ENCODE results near the gene KIF14. TPM values are rescaled to one million over a fixed set of nuclear protein-coding genes. Genes with fewer than 3 reads are reported as not detected.
"Not testable (repeated sequence)": the region's sequence is repeated elsewhere in the genome, so short reads cannot be mapped to it uniquely, and the experiment has no call there.

KIF14 gene
- total RNA-seq, 1 experiment from 2014 or later, result 36.1 TPM

- DNase-seq (ENCODE audit: low spot score), result no peak
Measured at GRCh38 chr1:200540281-200540680, 80.3 kb downstream of the KIF14 start.

- no peak for DNase-seq (ENCODE audit: low spot score)
Measured at GRCh38 chr1:200538179-200538578, 82.4 kb downstream of the KIF14 start.

GRCh38 chr1:200535605-200536004 lies 84.9 kb downstream of the KIF14 start:
- peak; percentile 80 for DNase-seq (ENCODE audit: low spot score)

- DNase-seq (ENCODE audit: low spot score), result no peak
Measured at GRCh38 chr1:200530623-200531261, 89.8 kb downstream of the KIF14 start.

- DNase-seq (ENCODE audit: low spot score), result no peak
Measured at GRCh38 chr1:200528858-200529606, 91.5 kb downstream of the KIF14 start.

GRCh38 chr1:200527670-200528069 lies 92.9 kb downstream of the KIF14 start:
- no peak for DNase-seq (ENCODE audit: low spot score)

- DNase-seq (ENCODE audit: low spot score), result peak; percentile 30
Measured at GRCh38 chr1:200526709-200527612, 93.6 kb downstream of the KIF14 start.

- no peak for DNase-seq (ENCODE audit: low spot score)
Measured at GRCh38 chr1:200525090-200525987, 95.2 kb downstream of the KIF14 start.

GRCh38 chr1:200524551-200524950 lies 96.0 kb downstream of the KIF14 start:
- DNase-seq (ENCODE audit: low spot score), result not testable (repeated sequence)

GRCh38 chr1:200524092-200524491 lies 96.5 kb downstream of the KIF14 start:
- DNase-seq (ENCODE audit: low spot score), result no peak

- DNase-seq (ENCODE audit: low spot score), result no peak
Measured at GRCh38 chr1:200520735-200521134, 99.8 kb downstream of the KIF14 start.

- no peak for DNase-seq (ENCODE audit: low spot score)
Measured at GRCh38 chr1:200518524-200518923, 102.0 kb downstream of the KIF14 start.

GRCh38 chr1:200512191-200512590 lies 108.4 kb downstream of the KIF14 start:
- DNase-seq (ENCODE audit: low spot score), result peak; percentile 78

- peak; percentile 87 for DNase-seq (ENCODE audit: low spot score)
Measured at GRCh38 chr1:200510228-200510623, 110.3 kb downstream of the KIF14 start.

GRCh38 chr1:200506471-200506870 lies 114.1 kb downstream of the KIF14 start:
- no peak for DNase-seq (ENCODE audit: low spot score)

GRCh38 chr1:200505257-200505656 lies 115.3 kb downstream of the KIF14 start:
- no peak for DNase-seq (ENCODE audit: low spot score)

Other genes starting within 250 kb of the KIF14 start
- 17.1 and 19.1 TPM in 2 replicates for gene ZNF281, start 210.7 kb downstream of the KIF14 start, total RNA-seq (2014; rRNA removed; shearing (Covaris generic))
- 19.9 and 20.8 TPM in 2 replicates for gene DDX59, start 49.2 kb upstream of the KIF14 start, total RNA-seq (2014; rRNA removed; shearing (Covaris generic))
- gene CAMSAP2, start 118.1 kb upstream of the KIF14 start, total RNA-seq (2014; rRNA removed; shearing (Covaris generic)), result 57.9 and 67.7 TPM in 2 replicates